HEK293 (cell line): Measurements from ENCODE around the gene TPCN2.

Experiments used
- YY2 ChIP-seq: fragments of 450-650 bp; formaldehyde crosslinking; IDR thresholded peaks from 2 replicates; pipeline ENCODE4 v1.5.1; 2016; ENCODE audit warnings: missing biosample characterization, missing genetic modification characterization
- ZNF140 ChIP-seq: fragments of 450-650 bp; formaldehyde crosslinking; IDR thresholded peaks from 2 replicates; pipeline ENCODE4 v1.5.1; 2016; ENCODE audit warnings: missing biosample characterization, missing genetic modification characterization
- ZNF23 ChIP-seq: fragments of 450-650 bp; formaldehyde crosslinking; IDR thresholded peaks from 2 replicates; pipeline ENCODE4 v1.5.1; 2016; ENCODE audit warnings: missing biosample characterization, missing genetic modification characterization, borderline replicate concordance
- ZNF274 ChIP-seq, 2 experiments: fragments of 200-500 bp in 1 of 2; fragments of 450-650 bp in 1 of 2; sonication (Bioruptor generic) in 1 of 2; formaldehyde crosslinking in 1 of 2; IDR thresholded peaks; 2 replicates each; pipeline versions ENCODE4 v1.5.1 to v1.6.1; 2014 to 2016; ENCODE audit warnings: borderline replicate concordance in 1 of 2, inconsistent platforms in 1 of 2, low read length in 1 of 2, missing biosample characterization in 1 of 2, missing genetic modification characterization in 1 of 2
- ZNF341 ChIP-seq: fragments of 450-650 bp; formaldehyde crosslinking; IDR thresholded peaks from 2 replicates; pipeline ENCODE4; 2016; ENCODE audit warnings: low read depth, missing biosample characterization, missing genetic modification characterization
- ZNF549 ChIP-seq: fragments of 450-650 bp; IDR thresholded peaks from 2 replicates; pipeline ENCODE4 v1.5.1; 2018; ENCODE audit warnings: missing biosample characterization, missing genetic modification characterization, mild to moderate bottlenecking, inconsistent platforms, moderate library complexity
- TF ChIP-seq, protein P1 (sequence below): fragments of 450-650 bp; formaldehyde crosslinking; IDR thresholded peaks from 2 replicates; pipeline ENCODE4 v1.5.1; 2017; ENCODE audit warnings: missing biosample characterization, missing genetic modification characterization
- TF ChIP-seq, protein P2 (sequence below): fragments of 450-650 bp; formaldehyde crosslinking; IDR thresholded peaks from 2 replicates; pipeline ENCODE4 v1.5.1; 2017; ENCODE audit warnings: missing biosample characterization, missing genetic modification characterization
- TF ChIP-seq, protein P3 (sequence below): fragments of 450-650 bp; formaldehyde crosslinking; IDR thresholded peaks from 2 replicates; pipeline ENCODE4 v1.5.1; 2016; ENCODE audit warnings: missing biosample characterization, missing genetic modification characterization

DNA sequence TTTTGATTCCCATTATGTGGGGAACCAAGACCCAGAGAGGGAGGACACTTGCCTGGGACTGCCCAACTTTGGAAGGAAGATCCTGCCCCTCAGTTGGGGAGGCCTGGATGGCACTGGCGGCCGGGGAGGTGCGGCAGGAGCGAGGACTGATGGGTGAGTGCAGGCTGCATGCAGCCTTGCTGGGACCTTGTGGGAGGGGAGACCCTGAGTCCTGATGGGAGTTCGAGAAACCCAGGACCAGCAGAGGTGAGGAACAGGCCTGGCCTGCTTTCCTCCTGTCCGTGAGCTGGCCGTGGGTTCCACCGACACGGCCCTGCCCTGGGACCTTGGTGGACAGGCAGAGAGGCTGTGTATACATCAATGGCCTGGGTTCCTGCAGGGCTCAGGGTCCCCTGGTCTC lies 87.7 kb downstream of the TPCN2 start:
- TF ChIP-seq, protein P1, sequence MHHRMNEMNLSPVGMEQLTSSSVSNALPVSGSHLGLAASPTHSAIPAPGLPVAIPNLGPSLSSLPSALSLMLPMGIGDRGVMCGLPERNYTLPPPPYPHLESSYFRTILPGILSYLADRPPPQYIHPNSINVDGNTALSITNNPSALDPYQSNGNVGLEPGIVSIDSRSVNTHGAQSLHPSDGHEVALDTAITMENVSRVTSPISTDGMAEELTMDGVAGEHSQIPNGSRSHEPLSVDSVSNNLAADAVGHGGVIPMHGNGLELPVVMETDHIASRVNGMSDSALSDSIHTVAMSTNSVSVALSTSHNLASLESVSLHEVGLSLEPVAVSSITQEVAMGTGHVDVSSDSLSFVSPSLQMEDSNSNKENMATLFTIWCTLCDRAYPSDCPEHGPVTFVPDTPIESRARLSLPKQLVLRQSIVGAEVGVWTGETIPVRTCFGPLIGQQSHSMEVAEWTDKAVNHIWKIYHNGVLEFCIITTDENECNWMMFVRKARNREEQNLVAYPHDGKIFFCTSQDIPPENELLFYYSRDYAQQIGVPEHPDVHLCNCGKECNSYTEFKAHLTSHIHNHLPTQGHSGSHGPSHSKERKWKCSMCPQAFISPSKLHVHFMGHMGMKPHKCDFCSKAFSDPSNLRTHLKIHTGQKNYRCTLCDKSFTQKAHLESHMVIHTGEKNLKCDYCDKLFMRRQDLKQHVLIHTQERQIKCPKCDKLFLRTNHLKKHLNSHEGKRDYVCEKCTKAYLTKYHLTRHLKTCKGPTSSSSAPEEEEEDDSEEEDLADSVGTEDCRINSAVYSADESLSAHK (tag by site-specific recombination), result no peak
- TF ChIP-seq, protein P2, sequence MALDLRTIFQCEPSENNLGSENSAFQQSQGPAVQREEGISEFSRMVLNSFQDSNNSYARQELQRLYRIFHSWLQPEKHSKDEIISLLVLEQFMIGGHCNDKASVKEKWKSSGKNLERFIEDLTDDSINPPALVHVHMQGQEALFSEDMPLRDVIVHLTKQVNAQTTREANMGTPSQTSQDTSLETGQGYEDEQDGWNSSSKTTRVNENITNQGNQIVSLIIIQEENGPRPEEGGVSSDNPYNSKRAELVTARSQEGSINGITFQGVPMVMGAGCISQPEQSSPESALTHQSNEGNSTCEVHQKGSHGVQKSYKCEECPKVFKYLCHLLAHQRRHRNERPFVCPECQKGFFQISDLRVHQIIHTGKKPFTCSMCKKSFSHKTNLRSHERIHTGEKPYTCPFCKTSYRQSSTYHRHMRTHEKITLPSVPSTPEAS (tag by site-specific recombination), result no peak
- TF ChIP-seq ZNF23 (tag by site-specific recombination), result no peak
- TF ChIP-seq ZNF549 (tag by site-specific recombination), result no peak
- TF ChIP-seq, protein P3, sequence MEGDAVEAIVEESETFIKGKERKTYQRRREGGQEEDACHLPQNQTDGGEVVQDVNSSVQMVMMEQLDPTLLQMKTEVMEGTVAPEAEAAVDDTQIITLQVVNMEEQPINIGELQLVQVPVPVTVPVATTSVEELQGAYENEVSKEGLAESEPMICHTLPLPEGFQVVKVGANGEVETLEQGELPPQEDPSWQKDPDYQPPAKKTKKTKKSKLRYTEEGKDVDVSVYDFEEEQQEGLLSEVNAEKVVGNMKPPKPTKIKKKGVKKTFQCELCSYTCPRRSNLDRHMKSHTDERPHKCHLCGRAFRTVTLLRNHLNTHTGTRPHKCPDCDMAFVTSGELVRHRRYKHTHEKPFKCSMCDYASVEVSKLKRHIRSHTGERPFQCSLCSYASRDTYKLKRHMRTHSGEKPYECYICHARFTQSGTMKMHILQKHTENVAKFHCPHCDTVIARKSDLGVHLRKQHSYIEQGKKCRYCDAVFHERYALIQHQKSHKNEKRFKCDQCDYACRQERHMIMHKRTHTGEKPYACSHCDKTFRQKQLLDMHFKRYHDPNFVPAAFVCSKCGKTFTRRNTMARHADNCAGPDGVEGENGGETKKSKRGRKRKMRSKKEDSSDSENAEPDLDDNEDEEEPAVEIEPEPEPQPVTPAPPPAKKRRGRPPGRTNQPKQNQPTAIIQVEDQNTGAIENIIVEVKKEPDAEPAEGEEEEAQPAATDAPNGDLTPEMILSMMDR, result no peak
- TF ChIP-seq ZNF341, result no peak
- no peak for TF ChIP-seq YY2
- TF ChIP-seq ZNF274 (IDR thresholded peaks at IDR 0.05; ENCODE audit: low read length), result no peak
- no peak for TF ChIP-seq ZNF274 (tag by site-specific recombination; IDR thresholded peaks at IDR 0.05; ENCODE audit: borderline replicate concordance)
- no peak for TF ChIP-seq ZNF140 (tag by site-specific recombination)
